ENCODE results near the gene OXT.

OXT gene

DNA sequence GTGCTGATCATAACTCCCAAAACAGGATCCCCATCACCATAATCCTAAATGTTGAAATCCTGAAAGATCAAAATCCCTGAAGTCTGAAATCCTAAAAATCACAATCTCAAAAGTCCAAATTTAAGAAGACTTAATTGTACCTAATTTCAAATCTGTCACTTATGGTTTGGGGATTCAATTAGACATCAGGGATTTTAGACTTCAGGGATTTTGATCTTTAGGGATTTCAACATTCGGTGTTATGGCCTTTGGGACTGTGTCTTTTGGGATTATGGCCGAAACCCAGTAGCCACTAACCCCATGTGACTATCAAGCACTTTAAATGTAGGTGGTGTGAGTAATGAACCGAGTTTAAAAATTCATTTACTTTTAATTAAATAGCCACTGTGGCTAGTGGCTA, 34.8 kb downstream of the OXT start:
- ChIA-PET POLR2A (no interaction called here), CTCF (interaction anchor here (1.0 to 1.3 kb wide), 2 partner anchors 10 to 39 kb away, joined by 3 to 4 read pairs; no protein-coding TSS in a partner anchor)
- H3K36me3 ChIP-seq (ENCODE audit: control insufficient read depth in 2 of 2, insufficient read depth in 1 of 2, low read length in 2 of 2): peaks cover 0 to 8% of the 10 kb centered on the region in 2 experiments; a peak in 2 of 3 replicates
- TF ChIP-seq ZFP3 (tag by site-specific recombination; IDR thresholded peaks at IDR 0.05; ENCODE audit: low read depth) (no peak), KLF16 (tag by site-specific recombination; IDR thresholded peaks at IDR 0.05) (no peak), ZNF521 (tag by site-specific recombination; IDR thresholded peaks at IDR 0.05) (no peak), IKZF3 (tag by site-specific recombination; IDR thresholded peaks at IDR 0.05) (no peak), ZNF473 (tag by site-specific recombination; IDR thresholded peaks at IDR 0.05) (no peak), ZNF830 (tag by site-specific recombination; IDR thresholded peaks at IDR 0.05; ENCODE audit: low read depth) (no peak), ZNF221 (tag by site-specific recombination; IDR thresholded peaks at IDR 0.05; ENCODE audit: borderline replicate concordance) (no peak), ZBTB21 (tag by site-specific recombination; IDR thresholded peaks at IDR 0.05) (no peak), ZNF302 (tag by site-specific recombination; IDR thresholded peaks at IDR 0.05; ENCODE audit: low read depth) (no peak)
- TF ChIP-seq, protein P1, sequence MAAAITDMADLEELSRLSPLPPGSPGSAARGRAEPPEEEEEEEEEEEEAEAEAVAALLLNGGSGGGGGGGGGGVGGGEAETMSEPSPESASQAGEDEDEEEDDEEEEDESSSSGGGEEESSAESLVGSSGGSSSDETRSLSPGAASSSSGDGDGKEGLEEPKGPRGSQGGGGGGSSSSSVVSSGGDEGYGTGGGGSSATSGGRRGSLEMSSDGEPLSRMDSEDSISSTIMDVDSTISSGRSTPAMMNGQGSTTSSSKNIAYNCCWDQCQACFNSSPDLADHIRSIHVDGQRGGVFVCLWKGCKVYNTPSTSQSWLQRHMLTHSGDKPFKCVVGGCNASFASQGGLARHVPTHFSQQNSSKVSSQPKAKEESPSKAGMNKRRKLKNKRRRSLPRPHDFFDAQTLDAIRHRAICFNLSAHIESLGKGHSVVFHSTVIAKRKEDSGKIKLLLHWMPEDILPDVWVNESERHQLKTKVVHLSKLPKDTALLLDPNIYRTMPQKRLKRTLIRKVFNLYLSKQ (tag by site-specific recombination; IDR thresholded peaks at IDR 0.05; ENCODE audit: borderline replicate concordance): no peak
- TF ChIP-seq, protein P2, sequence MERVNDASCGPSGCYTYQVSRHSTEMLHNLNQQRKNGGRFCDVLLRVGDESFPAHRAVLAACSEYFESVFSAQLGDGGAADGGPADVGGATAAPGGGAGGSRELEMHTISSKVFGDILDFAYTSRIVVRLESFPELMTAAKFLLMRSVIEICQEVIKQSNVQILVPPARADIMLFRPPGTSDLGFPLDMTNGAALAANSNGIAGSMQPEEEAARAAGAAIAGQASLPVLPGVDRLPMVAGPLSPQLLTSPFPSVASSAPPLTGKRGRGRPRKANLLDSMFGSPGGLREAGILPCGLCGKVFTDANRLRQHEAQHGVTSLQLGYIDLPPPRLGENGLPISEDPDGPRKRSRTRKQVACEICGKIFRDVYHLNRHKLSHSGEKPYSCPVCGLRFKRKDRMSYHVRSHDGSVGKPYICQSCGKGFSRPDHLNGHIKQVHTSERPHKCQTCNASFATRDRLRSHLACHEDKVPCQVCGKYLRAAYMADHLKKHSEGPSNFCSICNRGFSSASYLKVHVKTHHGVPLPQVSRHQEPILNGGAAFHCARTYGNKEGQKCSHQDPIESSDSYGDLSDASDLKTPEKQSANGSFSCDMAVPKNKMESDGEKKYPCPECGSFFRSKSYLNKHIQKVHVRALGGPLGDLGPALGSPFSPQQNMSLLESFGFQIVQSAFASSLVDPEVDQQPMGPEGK (tag by site-specific recombination; IDR thresholded peaks at IDR 0.05): no peak
- TF ChIP-seq, protein P3, sequence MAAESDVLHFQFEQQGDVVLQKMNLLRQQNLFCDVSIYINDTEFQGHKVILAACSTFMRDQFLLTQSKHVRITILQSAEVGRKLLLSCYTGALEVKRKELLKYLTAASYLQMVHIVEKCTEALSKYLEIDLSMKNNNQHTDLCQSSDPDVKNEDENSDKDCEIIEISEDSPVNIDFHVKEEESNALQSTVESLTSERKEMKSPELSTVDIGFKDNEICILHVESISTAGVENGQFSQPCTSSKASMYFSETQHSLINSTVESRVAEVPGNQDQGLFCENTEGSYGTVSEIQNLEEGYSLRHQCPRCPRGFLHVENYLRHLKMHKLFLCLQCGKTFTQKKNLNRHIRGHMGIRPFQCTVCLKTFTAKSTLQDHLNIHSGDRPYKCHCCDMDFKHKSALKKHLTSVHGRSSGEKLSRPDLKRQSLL (tag by site-specific recombination; IDR thresholded peaks at IDR 0.05): no peak
- TF ChIP-seq, protein P4, sequence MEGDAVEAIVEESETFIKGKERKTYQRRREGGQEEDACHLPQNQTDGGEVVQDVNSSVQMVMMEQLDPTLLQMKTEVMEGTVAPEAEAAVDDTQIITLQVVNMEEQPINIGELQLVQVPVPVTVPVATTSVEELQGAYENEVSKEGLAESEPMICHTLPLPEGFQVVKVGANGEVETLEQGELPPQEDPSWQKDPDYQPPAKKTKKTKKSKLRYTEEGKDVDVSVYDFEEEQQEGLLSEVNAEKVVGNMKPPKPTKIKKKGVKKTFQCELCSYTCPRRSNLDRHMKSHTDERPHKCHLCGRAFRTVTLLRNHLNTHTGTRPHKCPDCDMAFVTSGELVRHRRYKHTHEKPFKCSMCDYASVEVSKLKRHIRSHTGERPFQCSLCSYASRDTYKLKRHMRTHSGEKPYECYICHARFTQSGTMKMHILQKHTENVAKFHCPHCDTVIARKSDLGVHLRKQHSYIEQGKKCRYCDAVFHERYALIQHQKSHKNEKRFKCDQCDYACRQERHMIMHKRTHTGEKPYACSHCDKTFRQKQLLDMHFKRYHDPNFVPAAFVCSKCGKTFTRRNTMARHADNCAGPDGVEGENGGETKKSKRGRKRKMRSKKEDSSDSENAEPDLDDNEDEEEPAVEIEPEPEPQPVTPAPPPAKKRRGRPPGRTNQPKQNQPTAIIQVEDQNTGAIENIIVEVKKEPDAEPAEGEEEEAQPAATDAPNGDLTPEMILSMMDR (tag by site-specific recombination; IDR thresholded peaks at IDR 0.05): no peak
- H3K4me1 ChIP-seq (ENCODE audit: control insufficient read depth, insufficient read depth, low read length): no peaks in the 10 kb centered on the region
- no peak overlapping the region for H3K4me3 ChIP-seq (ENCODE audit: low read depth, low read length)
- no peaks in the 10 kb centered on the region for H3K9me3 ChIP-seq (ENCODE audit: control insufficient read depth, insufficient read depth, low read depth, low read length)
- H3K27ac ChIP-seq (ENCODE audit: extremely low read depth, low read depth, low read length): no peak overlapping the region

DNA sequence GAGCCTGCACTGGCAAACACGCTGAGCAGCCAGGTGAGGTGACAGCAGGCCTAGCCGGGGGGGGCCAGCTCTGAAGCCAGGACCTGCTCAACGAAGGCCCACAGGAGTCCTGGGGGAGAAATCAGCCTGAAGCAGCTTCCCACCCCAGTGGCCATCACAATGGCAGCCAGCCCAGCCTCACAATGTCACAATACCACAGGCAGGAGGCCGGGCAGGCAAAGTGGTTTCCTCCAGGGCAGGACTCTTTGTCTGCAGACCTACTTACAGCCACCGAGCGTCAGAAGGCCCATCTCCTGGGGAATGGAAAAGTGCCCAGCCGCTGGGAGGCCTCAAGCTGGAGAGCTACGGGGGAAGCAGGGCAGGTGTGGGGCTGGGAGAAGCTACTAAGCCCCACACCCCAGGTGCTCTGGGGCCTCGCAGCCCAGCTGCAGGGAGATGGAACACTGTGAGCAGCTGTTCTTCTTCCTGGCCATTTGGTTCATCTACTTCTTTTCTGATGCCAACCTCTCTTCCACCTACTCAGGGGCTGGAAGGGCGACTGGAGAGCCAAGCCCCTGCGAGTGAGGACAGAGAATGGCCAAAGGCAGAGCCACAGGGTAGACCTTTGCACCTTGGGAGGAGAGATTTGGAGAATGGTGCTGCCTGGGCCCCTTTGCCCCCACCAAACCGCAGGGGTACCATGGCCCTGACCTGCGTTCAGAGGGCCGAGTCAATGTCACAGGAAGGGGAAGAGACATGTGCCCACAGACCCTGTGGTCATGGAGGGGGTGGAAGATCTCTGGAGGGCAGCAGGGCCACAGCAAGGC, 35.4 kb downstream of the OXT start:
- Histone ChIP-seq H3K4me1 (ENCODE audit: control insufficient read depth, insufficient read depth, low read length) (no peaks in the 10 kb centered on the region), H3K36me3 (ENCODE audit: control insufficient read depth in 2 of 2, insufficient read depth in 1 of 2, low read length in 2 of 2) (peaks cover 0 to 8% of the 10 kb centered on the region in 2 experiments; a peak in 2 of 3 replicates), H3K9me3 (ENCODE audit: control insufficient read depth, insufficient read depth, low read depth, low read length) (no peaks in the 10 kb centered on the region), H3K4me3 (ENCODE audit: low read depth, low read length) (no peak overlapping the region), H3K27ac (ENCODE audit: extremely low read depth, low read depth, low read length) (no peak overlapping the region)
- TF ChIP-seq, protein P5, sequence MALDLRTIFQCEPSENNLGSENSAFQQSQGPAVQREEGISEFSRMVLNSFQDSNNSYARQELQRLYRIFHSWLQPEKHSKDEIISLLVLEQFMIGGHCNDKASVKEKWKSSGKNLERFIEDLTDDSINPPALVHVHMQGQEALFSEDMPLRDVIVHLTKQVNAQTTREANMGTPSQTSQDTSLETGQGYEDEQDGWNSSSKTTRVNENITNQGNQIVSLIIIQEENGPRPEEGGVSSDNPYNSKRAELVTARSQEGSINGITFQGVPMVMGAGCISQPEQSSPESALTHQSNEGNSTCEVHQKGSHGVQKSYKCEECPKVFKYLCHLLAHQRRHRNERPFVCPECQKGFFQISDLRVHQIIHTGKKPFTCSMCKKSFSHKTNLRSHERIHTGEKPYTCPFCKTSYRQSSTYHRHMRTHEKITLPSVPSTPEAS (tag by site-specific recombination; IDR thresholded peaks at IDR 0.05): no peak
- TF ChIP-seq ZIC2 (tag by site-specific recombination; IDR thresholded peaks at IDR 0.05): peak; percentile 90
- POLR2A ChIA-PET: no interaction called here
- CTCF ChIA-PET: interaction anchor here (1.3 kb wide), 1 partner anchor 53 kb away, joined by 4 read pairs; no protein-coding TSS in a partner anchor
